ENCODE data around the gene KRTAP19-4. TPM values are rescaled to one million over a fixed set of nuclear protein-coding genes. Genes with fewer than 3 reads are reported as not detected.
A peak's percentile ranks its signal among the peaks of the same experiment; 100 is the strongest.

KRTAP19-4 gene
- total and polyA plus RNA-seq, 5 donors: not detected

DNA sequence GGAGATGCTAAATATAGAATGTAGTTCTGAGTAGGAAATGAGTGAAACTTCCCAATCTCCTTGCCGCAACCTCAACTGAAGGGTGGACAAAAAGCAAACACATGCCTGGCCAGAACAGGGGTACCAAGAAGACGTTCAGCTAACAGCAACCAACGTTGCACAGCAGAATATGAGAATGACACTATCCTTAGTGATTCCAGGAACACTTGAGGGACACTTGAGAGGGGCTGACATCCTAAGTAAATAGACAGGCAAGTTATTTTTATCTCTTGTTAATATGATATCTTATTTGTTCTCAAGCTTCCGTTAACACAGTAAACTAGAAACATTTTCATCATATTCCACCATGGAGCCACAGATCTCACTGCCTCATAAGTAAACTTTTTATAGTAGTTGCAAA is 17.7 kb downstream of the KRTAP19-4 start:
- Histone ChIP-seq H3K4me1 (ENCODE audit: control insufficient read depth, insufficient read depth, low read length) (no peaks in the 10 kb centered on the region), H3K4me3 (ENCODE audit: low read length) (no peak overlapping the region), H3K27me3 (ENCODE audit: control insufficient read depth, insufficient read depth) (no peaks in the 10 kb centered on the region), H3K27ac (ENCODE audit: low read length) (peak overlapping the region; percentile 42), H3K9me3 (ENCODE audit: control insufficient read depth, low read length) (no peaks in the 10 kb centered on the region)
- WGBS: 34% methylated on average over 4 of the region's 4 CpGs
- intact Hi-C loops (cut with DNase I): no loop called here
- DNase-seq: no peak
- ATAC-seq: peak in 1 of 2 donors; percentile 62

DNA sequence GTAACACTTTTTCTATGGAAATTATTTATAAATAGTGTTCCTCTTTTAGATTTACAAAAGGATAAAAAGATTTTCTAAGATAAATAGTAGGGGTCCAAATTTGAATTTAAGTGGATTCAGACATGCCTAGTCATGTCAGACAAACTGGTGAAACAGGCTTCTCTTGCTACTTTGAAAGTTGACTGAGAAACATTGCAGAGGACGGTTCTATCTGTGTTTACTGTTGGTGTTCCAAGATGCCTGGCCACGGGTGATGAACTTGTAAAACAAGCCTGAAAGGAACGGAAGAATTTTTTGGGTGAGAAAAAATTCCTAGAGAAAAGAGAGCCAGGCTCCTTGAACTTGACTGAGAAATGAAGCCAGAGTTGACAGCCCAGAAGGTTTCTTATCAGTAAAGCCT is 19.0 kb downstream of the KRTAP19-4 start:
- H3K27me3 ChIP-seq (ENCODE audit: control insufficient read depth, insufficient read depth): no peaks in the 10 kb centered on the region
- H3K9me3 ChIP-seq (ENCODE audit: control insufficient read depth, low read length): no peaks in the 10 kb centered on the region
- no peak overlapping the region for H3K4me3 ChIP-seq (ENCODE audit: low read length)
- H3K4me1 ChIP-seq (ENCODE audit: control insufficient read depth, insufficient read depth, low read length): no peaks in the 10 kb centered on the region
- no peak for ATAC-seq
- no peak overlapping the region for H3K27ac ChIP-seq (ENCODE audit: low read length)
- no peak for DNase-seq
- intact Hi-C loops (cut with DNase I): no loop called here
- 26% methylated on average over 3 of the region's 3 CpGs for WGBS

DNA sequence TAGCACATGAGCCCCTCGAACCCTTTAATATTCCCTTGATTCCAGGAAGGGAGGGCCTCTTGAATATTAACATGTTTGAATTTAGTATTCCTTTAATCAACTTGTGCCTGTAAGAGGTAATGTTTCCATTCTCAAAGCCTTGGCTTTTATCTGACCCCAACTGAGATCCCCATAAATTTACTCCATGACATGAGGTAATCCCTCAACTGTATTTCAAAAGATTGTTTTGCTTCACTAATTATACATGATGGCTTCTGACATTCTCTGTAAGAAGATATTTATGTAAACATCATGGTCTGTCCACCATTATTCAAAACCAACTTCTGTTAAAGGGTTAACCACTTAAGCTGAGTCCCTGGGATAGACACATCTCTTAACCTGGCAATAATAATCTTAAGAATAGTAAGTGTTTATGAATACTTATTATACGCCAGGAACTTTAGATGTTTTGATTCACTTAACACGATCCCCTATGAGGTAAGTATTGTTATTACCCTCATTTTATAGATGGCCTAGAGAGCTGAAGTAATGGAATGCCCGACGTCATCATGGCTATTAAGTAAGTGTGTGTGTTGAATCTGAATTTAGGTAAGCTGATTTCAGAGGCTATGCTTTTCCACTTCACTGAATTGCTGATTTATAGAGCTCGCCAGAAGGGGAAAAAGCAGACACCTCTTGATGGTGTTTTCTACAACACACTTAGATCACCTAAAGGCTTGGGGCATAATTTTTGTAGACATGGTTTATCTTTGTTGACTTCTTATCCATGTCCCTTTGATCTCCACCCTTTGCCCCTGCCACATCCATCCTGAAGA is 27.9 kb downstream of the KRTAP19-4 start:
- no peak for ATAC-seq
- no peaks in the 10 kb centered on the region for H3K27me3 ChIP-seq (ENCODE audit: control insufficient read depth, insufficient read depth)
- no peaks in the 10 kb centered on the region for H3K4me1 ChIP-seq (ENCODE audit: control insufficient read depth, insufficient read depth, low read length)
- intact Hi-C loops (cut with DNase I): no loop called here
- no peak overlapping the region for H3K27ac ChIP-seq (ENCODE audit: low read length)
- no peaks in the 10 kb centered on the region for H3K9me3 ChIP-seq (ENCODE audit: control insufficient read depth, low read length)
- H3K4me3 ChIP-seq (ENCODE audit: low read length): no peak overlapping the region
- no peak for DNase-seq
- 75% methylated on average over 6 of the region's 6 CpGs for WGBS

DNA sequence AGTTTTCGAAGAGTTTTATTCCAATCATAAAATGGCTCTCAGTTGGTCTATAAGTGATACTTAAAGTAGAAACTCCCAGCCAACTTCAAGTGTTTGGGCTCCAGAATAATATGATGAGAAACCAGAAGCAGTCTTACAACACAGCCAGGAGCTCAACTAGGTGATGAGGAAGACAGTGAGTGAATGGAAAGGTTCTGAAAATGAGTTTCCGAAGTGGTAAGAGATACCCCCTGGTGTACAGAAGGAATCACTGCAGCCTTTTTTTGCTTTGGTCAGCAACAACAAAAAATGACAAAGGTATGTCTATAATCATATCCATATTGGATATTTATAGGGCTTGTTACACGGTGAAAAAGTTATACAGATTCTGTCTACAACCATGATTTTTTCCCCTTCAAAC is 33.3 kb downstream of the KRTAP19-4 start:
- ATAC-seq: no peak
- no peaks in the 10 kb centered on the region for H3K9me3 ChIP-seq (ENCODE audit: control insufficient read depth, low read length)
- no peak overlapping the region for H3K27ac ChIP-seq (ENCODE audit: low read length)
- H3K4me1 ChIP-seq (ENCODE audit: control insufficient read depth, insufficient read depth, low read length): no peaks in the 10 kb centered on the region
- WGBS: 56% methylated on average over 3 of the region's 3 CpGs
- DNase-seq: no peak
- no peak overlapping the region for H3K4me3 ChIP-seq (ENCODE audit: low read length)
- intact Hi-C loops (cut with DNase I): no loop called here
- no peaks in the 10 kb centered on the region for H3K27me3 ChIP-seq (ENCODE audit: control insufficient read depth, insufficient read depth)

DNA sequence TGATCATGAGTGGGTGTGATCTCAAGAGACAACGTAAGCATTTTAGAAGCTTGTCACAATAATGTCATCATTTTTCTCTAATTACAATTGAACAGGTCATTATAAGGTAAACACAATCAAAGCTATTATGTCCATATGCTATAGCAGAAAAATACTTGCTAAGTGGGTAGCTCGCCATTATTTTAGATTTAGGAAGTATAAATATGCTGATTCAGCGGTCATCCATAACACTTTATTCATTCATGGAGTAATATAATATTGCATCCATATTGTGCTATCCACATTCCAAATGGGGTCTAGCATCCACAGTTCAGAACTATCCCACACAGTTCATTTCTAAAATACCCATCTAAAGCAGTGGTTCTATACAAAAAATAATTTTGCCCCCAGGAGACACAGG is 48.5 kb downstream of the KRTAP19-4 start:
- Histone ChIP-seq H3K9me3 (ENCODE audit: control insufficient read depth, low read length) (no peaks in the 10 kb centered on the region), H3K4me1 (ENCODE audit: control insufficient read depth, insufficient read depth, low read length) (no peaks in the 10 kb centered on the region), H3K27me3 (ENCODE audit: control insufficient read depth, insufficient read depth) (no peaks in the 10 kb centered on the region), H3K27ac (ENCODE audit: low read length) (no peak overlapping the region), H3K4me3 (ENCODE audit: low read length) (no peak overlapping the region)
- intact Hi-C loops (cut with DNase I): loop anchor here in 1 of 4 donors (5.0 to 10.0 kb wide), 2 partner anchors 284 to 636 kb away; no protein-coding TSS in a partner anchor
- 84% methylated on average over 3 of the region's 3 CpGs for WGBS
- ATAC-seq (no peak), DNase-seq (no peak)

DNA sequence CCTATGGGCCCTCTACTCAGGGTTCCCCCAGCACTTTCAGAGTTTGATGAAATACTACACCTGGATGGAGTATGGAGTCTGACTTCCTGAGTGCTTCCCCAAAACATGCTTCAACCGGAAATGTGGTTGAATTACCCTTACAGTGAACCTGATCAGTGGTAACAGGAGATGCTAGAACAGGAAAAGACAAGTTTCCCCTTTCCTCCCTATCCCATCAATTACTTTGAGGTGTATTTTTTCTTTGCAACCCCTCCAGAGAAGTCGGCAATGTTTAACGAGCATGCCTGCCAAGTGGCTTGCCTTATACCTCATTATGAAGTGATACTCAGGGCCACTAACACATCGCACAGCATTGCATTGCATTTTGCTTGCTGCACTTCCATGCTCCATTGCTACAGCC is 49.9 kb downstream of the KRTAP19-4 start:
- WGBS: 50% methylated on average over 4 of the region's 4 CpGs
- H3K4me1 ChIP-seq (ENCODE audit: control insufficient read depth, insufficient read depth, low read length): no peaks in the 10 kb centered on the region
- H3K27me3 ChIP-seq (ENCODE audit: control insufficient read depth, insufficient read depth): no peaks in the 10 kb centered on the region
- DNase-seq (no peak), ATAC-seq (no peak)
- no peak overlapping the region for H3K27ac ChIP-seq (ENCODE audit: low read length)
- H3K4me3 ChIP-seq (ENCODE audit: low read length): no peak overlapping the region
- no peaks in the 10 kb centered on the region for H3K9me3 ChIP-seq (ENCODE audit: control insufficient read depth, low read length)
- intact Hi-C loops (cut with DNase I): loop anchor here in 1 of 4 donors (5.0 to 10.0 kb wide), 2 partner anchors 285 to 638 kb away; no protein-coding TSS in a partner anchor

Other genes with a start within 250 kb of the KRTAP19-4 start
- gene KRTAP24-1, start 214.2 kb downstream of the KRTAP19-4 start, total RNA-seq: not detected
- gene KRTAP24-1, start 214.2 kb downstream of the KRTAP19-4 start, polyA plus RNA-seq: not detected
- not detected for gene KRTAP25-1, start 207.7 kb downstream of the KRTAP19-4 start, total RNA-seq
- gene KRTAP25-1, start 207.7 kb downstream of the KRTAP19-4 start, polyA plus RNA-seq: not detected
- not detected for gene KRTAP26-1, start 176.8 kb downstream of the KRTAP19-4 start, total RNA-seq
- gene KRTAP26-1, start 176.8 kb downstream of the KRTAP19-4 start, polyA plus RNA-seq: not detected
- gene KRTAP27-1, start 159.5 kb downstream of the KRTAP19-4 start, total RNA-seq: not detected
- gene KRTAP27-1, start 159.5 kb downstream of the KRTAP19-4 start, polyA plus RNA-seq: not detected
- gene KRTAP23-1, start 148.6 kb downstream of the KRTAP19-4 start, total RNA-seq: not detected
- gene KRTAP23-1, start 148.6 kb downstream of the KRTAP19-4 start, polyA plus RNA-seq: not detected
- gene KRTAP13-2, start 124.9 kb downstream of the KRTAP19-4 start, total RNA-seq: not detected
- not detected for gene KRTAP13-2, start 124.9 kb downstream of the KRTAP19-4 start, polyA plus RNA-seq
- gene KRTAP13-1, start 101.1 kb downstream of the KRTAP19-4 start, total RNA-seq: not detected
- not detected for gene KRTAP13-1, start 101.1 kb downstream of the KRTAP19-4 start, polyA plus RNA-seq
- gene KRTAP13-3, start 71.2 kb downstream of the KRTAP19-4 start, total RNA-seq: not detected
- gene KRTAP13-3, start 71.2 kb downstream of the KRTAP19-4 start, polyA plus RNA-seq: not detected
- gene KRTAP13-4, start 66.9 kb downstream of the KRTAP19-4 start, total RNA-seq: not detected
- gene KRTAP13-4, start 66.9 kb downstream of the KRTAP19-4 start, polyA plus RNA-seq: not detected
- gene KRTAP15-1, start 56.9 kb downstream of the KRTAP19-4 start, total RNA-seq: not detected
- not detected for gene KRTAP15-1, start 56.9 kb downstream of the KRTAP19-4 start, polyA plus RNA-seq
- gene KRTAP19-1, start 16.8 kb downstream of the KRTAP19-4 start, total RNA-seq: not detected
- gene KRTAP19-1, start 16.8 kb downstream of the KRTAP19-4 start, polyA plus RNA-seq: not detected
- not detected for gene KRTAP19-2, start 9.7 kb downstream of the KRTAP19-4 start, total RNA-seq
- not detected for gene KRTAP19-2, start 9.7 kb downstream of the KRTAP19-4 start, polyA plus RNA-seq
- gene KRTAP19-3, start 5.2 kb downstream of the KRTAP19-4 start, total RNA-seq: not detected
- gene KRTAP19-3, start 5.2 kb downstream of the KRTAP19-4 start, polyA plus RNA-seq: not detected
- not detected for gene KRTAP19-5, start 5.0 kb upstream of the KRTAP19-4 start, total RNA-seq
- not detected for gene KRTAP19-5, start 5.0 kb upstream of the KRTAP19-4 start, polyA plus RNA-seq
- not detected for gene KRTAP19-6, start 44.7 kb upstream of the KRTAP19-4 start, total RNA-seq
- gene KRTAP19-6, start 44.7 kb upstream of the KRTAP19-4 start, polyA plus RNA-seq: not detected
- not detected for gene KRTAP19-7, start 64.1 kb upstream of the KRTAP19-4 start, total RNA-seq
- gene KRTAP19-7, start 64.1 kb upstream of the KRTAP19-4 start, polyA plus RNA-seq: 0.52 TPM
- not detected for gene KRTAP22-2, start 93.2 kb upstream of the KRTAP19-4 start, total RNA-seq
- not detected for gene KRTAP22-2, start 93.2 kb upstream of the KRTAP19-4 start, polyA plus RNA-seq
- gene KRTAP6-3, start 95.3 kb upstream of the KRTAP19-4 start, total RNA-seq: not detected
- not detected for gene KRTAP6-3, start 95.3 kb upstream of the KRTAP19-4 start, polyA plus RNA-seq
- gene KRTAP6-2, start 101.7 kb upstream of the KRTAP19-4 start, total RNA-seq: not detected
- gene KRTAP6-2, start 101.7 kb upstream of the KRTAP19-4 start, polyA plus RNA-seq: not detected
- not detected for gene KRTAP22-1, start 103.9 kb upstream of the KRTAP19-4 start, total RNA-seq
- gene KRTAP22-1, start 103.9 kb upstream of the KRTAP19-4 start, polyA plus RNA-seq: not detected
- gene KRTAP6-1, start 116.8 kb upstream of the KRTAP19-4 start, total RNA-seq: not detected
- not detected for gene KRTAP6-1, start 116.8 kb upstream of the KRTAP19-4 start, polyA plus RNA-seq
- gene KRTAP20-1, start 119.3 kb upstream of the KRTAP19-4 start, total RNA-seq: not detected
- not detected for gene KRTAP20-1, start 119.3 kb upstream of the KRTAP19-4 start, polyA plus RNA-seq
- gene KRTAP20-4, start 123.5 kb upstream of the KRTAP19-4 start, total RNA-seq: not detected
- gene KRTAP20-4, start 123.5 kb upstream of the KRTAP19-4 start, polyA plus RNA-seq: not detected
- gene KRTAP20-2, start 138.0 kb upstream of the KRTAP19-4 start, total RNA-seq: not detected
- gene KRTAP20-2, start 138.0 kb upstream of the KRTAP19-4 start, polyA plus RNA-seq: not detected
- not detected for gene KRTAP20-3, start 145.7 kb upstream of the KRTAP19-4 start, total RNA-seq
- not detected for gene KRTAP20-3, start 145.7 kb upstream of the KRTAP19-4 start, polyA plus RNA-seq
- not detected for gene KRTAP21-3, start 221.6 kb upstream of the KRTAP19-4 start, total RNA-seq
- gene KRTAP21-3, start 221.6 kb upstream of the KRTAP19-4 start, polyA plus RNA-seq: not detected

Measured in right cardiac atrium (tissue), 5 donors.